PFSK-1 (cell line): ENCODE measurements around the gene FAM83C.

Experiments
- FOXP2 ChIP-seq: optimal IDR thresholded peaks from 2 replicates; pipeline ENCODE3; 2011; ENCODE audit warnings: borderline replicate concordance, control low read depth, inconsistent platforms; ENCODE audit not compliant: insufficient read depth; ENCODE audit errors: extremely low read length, extremely low read depth
- POLR2AphosphoS5 ChIP-seq: IDR thresholded peaks from 2 replicates; pipeline ENCODE4 v1.6.1; 2012; ENCODE audit warnings: low read depth, mild to moderate bottlenecking, control low read depth, low read length, moderate library complexity
- SIN3A ChIP-seq: IDR thresholded peaks from 2 replicates; pipeline ENCODE4 v1.6.1; 2012; ENCODE audit warnings: mild to moderate bottlenecking, low read length, moderate library complexity, borderline replicate concordance; ENCODE audit not compliant: insufficient read depth
- TAF1 ChIP-seq: IDR thresholded peaks from 2 replicates; pipeline ENCODE4 v1.6.1; 2012; ENCODE audit warnings: low read length, control low read depth, borderline replicate concordance; ENCODE audit not compliant: insufficient read depth
- TF ChIP-seq, protein P1 (sequence below), 2 experiments: IDR thresholded peaks; 2 replicates each; pipeline versions ENCODE4 v1.6.1 to v1.8.0; 2011 to 2012; ENCODE audit warnings: low read depth in 2 of 2, low read length in 2 of 2, control low read depth in 1 of 2, inconsistent platforms in 1 of 2, mild to moderate bottlenecking in 1 of 2, moderate library complexity in 1 of 2; ENCODE audit not compliant: insufficient read depth in 1 of 2

DNA sequence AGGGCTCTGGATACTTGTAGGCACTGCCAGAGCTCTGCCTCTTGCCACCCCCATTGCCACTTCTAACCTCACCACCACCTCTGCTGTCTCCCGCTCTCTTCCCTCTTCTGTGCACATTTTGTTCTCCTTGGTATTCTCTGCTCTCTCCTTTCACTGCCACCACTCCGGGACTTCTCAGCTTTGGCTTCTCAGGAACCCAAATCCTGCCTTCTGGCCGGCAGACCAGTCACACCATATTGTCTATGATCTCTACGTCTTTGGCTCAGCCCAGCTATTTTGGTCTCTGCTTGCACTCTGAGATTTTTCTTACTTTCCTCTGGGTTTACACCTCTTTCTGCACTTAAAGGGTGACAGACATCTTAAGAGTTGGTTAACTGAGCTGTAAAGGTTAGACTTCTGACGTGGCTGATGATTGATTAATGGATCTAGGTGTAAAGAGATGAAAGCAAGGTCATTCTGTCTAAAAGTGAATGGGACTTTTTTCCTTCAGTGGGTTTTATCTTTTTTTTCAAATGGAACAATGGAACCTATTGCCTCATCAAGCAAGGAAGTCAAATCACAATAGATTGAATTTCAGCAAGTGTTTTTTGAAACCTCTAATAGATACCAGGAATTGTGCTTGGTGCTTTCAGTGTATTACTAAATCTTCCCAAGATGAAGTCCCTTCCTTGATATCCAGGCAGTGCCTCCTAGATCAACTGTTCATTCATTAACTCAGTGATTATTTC, 52.0 kb downstream of the FAM83C start:
- TF ChIP-seq TAF1 (no peak), POLR2AphosphoS5 (no peak), SIN3A (no peak), FOXP2 (no peak)
- TF ChIP-seq, protein P1, sequence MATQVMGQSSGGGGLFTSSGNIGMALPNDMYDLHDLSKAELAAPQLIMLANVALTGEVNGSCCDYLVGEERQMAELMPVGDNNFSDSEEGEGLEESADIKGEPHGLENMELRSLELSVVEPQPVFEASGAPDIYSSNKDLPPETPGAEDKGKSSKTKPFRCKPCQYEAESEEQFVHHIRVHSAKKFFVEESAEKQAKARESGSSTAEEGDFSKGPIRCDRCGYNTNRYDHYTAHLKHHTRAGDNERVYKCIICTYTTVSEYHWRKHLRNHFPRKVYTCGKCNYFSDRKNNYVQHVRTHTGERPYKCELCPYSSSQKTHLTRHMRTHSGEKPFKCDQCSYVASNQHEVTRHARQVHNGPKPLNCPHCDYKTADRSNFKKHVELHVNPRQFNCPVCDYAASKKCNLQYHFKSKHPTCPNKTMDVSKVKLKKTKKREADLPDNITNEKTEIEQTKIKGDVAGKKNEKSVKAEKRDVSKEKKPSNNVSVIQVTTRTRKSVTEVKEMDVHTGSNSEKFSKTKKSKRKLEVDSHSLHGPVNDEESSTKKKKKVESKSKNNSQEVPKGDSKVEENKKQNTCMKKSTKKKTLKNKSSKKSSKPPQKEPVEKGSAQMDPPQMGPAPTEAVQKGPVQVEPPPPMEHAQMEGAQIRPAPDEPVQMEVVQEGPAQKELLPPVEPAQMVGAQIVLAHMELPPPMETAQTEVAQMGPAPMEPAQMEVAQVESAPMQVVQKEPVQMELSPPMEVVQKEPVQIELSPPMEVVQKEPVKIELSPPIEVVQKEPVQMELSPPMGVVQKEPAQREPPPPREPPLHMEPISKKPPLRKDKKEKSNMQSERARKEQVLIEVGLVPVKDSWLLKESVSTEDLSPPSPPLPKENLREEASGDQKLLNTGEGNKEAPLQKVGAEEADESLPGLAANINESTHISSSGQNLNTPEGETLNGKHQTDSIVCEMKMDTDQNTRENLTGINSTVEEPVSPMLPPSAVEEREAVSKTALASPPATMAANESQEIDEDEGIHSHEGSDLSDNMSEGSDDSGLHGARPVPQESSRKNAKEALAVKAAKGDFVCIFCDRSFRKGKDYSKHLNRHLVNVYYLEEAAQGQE (IDR thresholded peaks at IDR 0.05; ENCODE audit: insufficient read depth in 1 of 2, low read depth in 2 of 2, low read length in 2 of 2), result no peak
